AG09319 (cell line): Measurements from ENCODE around the gene RIT1.

Experiments
- DNase-seq: peaks from one replicate; pipeline ENCODE4 v3.0.0-alpha.2; 2010; ENCODE audit warnings: low read depth; ENCODE audit errors: extremely low read depth
- CTCF ChIP-seq: IDR thresholded peaks from 2 replicates; pipeline ENCODE4 v1.5.1; 2011; ENCODE audit warnings: low read depth, mild to moderate bottlenecking, inconsistent platforms, low read length, moderate library complexity

RIT1 gene

DNA sequence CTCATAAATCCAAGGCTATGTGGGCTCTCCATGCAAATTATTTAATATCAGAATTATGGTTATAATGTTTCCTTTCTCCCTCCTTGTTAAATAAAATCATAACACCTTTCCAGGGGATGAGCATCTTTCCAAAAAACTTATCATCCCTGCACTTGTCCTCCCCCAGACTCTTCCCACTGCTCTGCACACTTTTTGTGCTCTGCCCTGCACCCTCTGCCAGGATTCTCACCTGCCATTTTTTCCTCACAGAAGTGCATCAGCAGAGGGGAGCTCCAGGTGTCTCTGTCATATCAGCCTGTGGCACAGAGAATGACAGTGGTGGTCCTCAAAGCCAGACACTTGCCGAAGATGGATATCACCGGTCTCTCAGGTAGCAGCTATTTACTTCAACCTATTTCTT lies 30.9 kb downstream of the RIT1 start:
- no peak for DNase-seq
- TF ChIP-seq CTCF: no peak

DNA sequence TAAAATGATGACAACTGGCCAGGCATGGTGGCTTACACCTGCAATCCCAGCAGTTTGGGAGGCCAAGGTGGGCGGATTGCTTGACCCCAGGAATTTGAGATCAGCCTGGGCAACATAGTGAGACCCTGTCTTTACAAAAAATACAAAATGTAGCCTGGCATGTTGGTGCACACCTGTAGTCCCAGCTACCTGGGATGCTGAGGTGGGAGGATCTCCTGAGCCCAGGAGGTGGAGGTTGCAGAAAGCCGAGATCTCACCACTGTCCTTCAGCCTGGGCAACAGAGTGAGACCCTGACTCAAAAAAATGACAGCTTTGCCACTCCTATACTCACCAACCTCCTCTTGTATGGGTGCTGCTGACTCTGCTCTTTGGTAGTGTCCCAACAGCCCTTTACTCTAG lies 33.2 kb downstream of the RIT1 start:
- no peak for TF ChIP-seq CTCF
- no peak for DNase-seq

- no peak for DNase-seq
- no peak for TF ChIP-seq CTCF
Observed at GRCh38 chr1:155873860-155874259, 37.3 kb downstream of the RIT1 start.

GRCh38 chr1:155872527-155872926 lies 38.6 kb downstream of the RIT1 start:
- no peak for TF ChIP-seq CTCF
- no peak for DNase-seq

DNA sequence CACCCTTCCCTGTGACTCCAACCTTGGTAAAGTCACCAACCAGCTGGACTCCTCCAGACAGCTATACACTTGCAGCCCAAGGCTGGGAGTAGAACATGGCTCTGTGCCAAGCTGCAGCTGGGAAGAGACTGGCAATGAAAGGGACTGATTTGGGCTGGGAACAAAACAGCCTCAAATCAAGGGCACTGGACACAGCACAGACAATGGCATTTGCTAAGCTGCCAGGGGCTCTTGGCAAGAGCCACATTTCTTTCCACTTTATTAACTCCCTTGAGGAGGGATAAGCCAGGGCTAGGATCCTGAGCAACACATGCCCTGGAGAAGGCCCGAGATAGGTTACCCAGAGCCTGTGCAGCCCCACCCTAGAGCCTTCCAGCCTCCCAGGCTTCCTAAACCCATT lies 39.8 kb downstream of the RIT1 start:
- no peak for DNase-seq

DNA sequence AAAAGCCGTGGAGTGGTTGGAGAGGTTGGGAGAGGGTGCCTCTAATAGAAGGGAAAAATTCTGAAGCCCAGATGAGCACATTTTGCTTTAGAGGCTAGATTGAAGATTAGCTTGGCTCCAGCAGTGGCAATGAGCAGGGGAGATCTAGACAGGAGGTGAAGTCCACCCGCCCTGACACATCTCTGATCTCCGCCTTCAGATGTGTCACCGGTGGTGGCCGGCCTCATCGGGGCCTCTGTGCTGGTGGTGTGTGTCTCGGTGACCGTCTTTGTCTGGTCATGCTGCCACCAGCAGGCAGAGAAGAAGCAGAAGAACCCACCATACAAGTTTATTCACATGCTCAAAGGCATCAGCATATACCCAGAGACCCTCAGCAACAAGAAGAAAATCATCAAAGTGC lies 43.4 kb downstream of the RIT1 start:
- DNase-seq: no peak
- no peak for TF ChIP-seq CTCF

More for the DNA sequence above, 39.8 kb downstream of the RIT1 start:
- no peak for TF ChIP-seq CTCF

- no peak for DNase-seq
- no peak for TF ChIP-seq CTCF
Observed at GRCh38 chr1:155864393-155864792, 46.8 kb downstream of the RIT1 start.
